Trophoblast cell (in vitro differentiated cells and primary cell): ENCODE results near the gene RAB29.

ENCODE experiments used
- DNase-seq, 2 donors: peaks; one replicate each; pipeline ENCODE4 v3.0.0-alpha.2; 2016
- H2AFZ ChIP-seq: 2 replicates; pipeline ENCODE4 v1.6.1; 2013; ENCODE audit warnings: low read length, moderate library complexity, mild to moderate bottlenecking; ENCODE audit not compliant: insufficient read depth, poor library complexity
- H2AK5ac ChIP-seq: 2 replicates; pipeline ENCODE4 v1.6.1; 2013; ENCODE audit warnings: mild to moderate bottlenecking, low read length
- H2BK120ac ChIP-seq: 2 replicates; pipeline ENCODE4 v1.6.1; 2013; ENCODE audit warnings: low read length, mild to moderate bottlenecking, moderate library complexity; ENCODE audit not compliant: insufficient read depth, poor library complexity
- H2BK12ac ChIP-seq: 2 replicates; pipeline ENCODE4 v1.6.1; 2013; ENCODE audit warnings: mild to moderate bottlenecking, low read length, moderate library complexity
- H2BK5ac ChIP-seq: 2 replicates; pipeline ENCODE4 v1.6.1; 2013; ENCODE audit warnings: low read length, low read depth, moderate library complexity, mild to moderate bottlenecking; ENCODE audit not compliant: poor library complexity
- H3K14ac ChIP-seq: 2 replicates; pipeline ENCODE4 v1.6.1; 2013; ENCODE audit warnings: mild to moderate bottlenecking, low read length
- H3K18ac ChIP-seq: 2 replicates; pipeline ENCODE4 v1.6.1; 2013; ENCODE audit warnings: mild to moderate bottlenecking, low read length
- H3K23ac ChIP-seq: 2 replicates; pipeline ENCODE4 v1.6.1; 2013; ENCODE audit warnings: low read length
- H3K27ac ChIP-seq: 2 replicates; pipeline ENCODE4 v1.5.1; 2013; ENCODE audit warnings: low read depth, mild to moderate bottlenecking, inconsistent platforms, low read length, moderate library complexity
- H3K27me3 ChIP-seq: 2 replicates; pipeline ENCODE4 v1.6.1; 2013; ENCODE audit warnings: inconsistent platforms, mild to moderate bottlenecking, low read length, moderate library complexity; ENCODE audit not compliant: insufficient read depth
- H3K36me3 ChIP-seq, 2 experiments: 1 replicate in 1 of 2; 2 replicates in 1 of 2; pipeline ENCODE4 v1.6.1; 2013; ENCODE audit warnings: low read length in 2 of 2, mild to moderate bottlenecking in 2 of 2, moderate library complexity in 1 of 2; ENCODE audit not compliant: insufficient read depth in 2 of 2, control insufficient read depth in 1 of 2
- H3K4ac ChIP-seq: 2 replicates; pipeline ENCODE4 v1.6.1; 2013; ENCODE audit warnings: low read depth, mild to moderate bottlenecking, low read length, moderate library complexity
- H3K4me1 ChIP-seq, 2 experiments: 1 replicate in 1 of 2; 2 replicates in 1 of 2; pipeline ENCODE4 v1.6.1; 2013; ENCODE audit warnings: low read length in 2 of 2, mild to moderate bottlenecking in 2 of 2, moderate library complexity in 1 of 2; ENCODE audit not compliant: insufficient read depth in 2 of 2, control insufficient read depth in 1 of 2
- H3K4me2 ChIP-seq: 2 replicates; pipeline ENCODE4 v1.6.1; 2013; ENCODE audit warnings: inconsistent platforms, mild to moderate bottlenecking, low read length, moderate library complexity
- H3K4me3 ChIP-seq: 2 replicates; pipeline ENCODE4 v1.5.1; 2013; ENCODE audit warnings: mild to moderate bottlenecking, low read depth, low read length, inconsistent platforms
- H3K79me1 ChIP-seq: one replicate; pipeline ENCODE4 v1.6.1; 2013; ENCODE audit warnings: low read length
- H3K79me2 ChIP-seq: 2 replicates; pipeline ENCODE4 v1.6.1; 2013; ENCODE audit warnings: low read length, mild to moderate bottlenecking; ENCODE audit not compliant: control insufficient read depth, insufficient read depth, poor library complexity
- H3K9ac ChIP-seq: 2 replicates; pipeline ENCODE4 v1.6.1; 2013; ENCODE audit warnings: mild to moderate bottlenecking, low read length
- H3K9me3 ChIP-seq: 2 replicates; pipeline ENCODE4 v1.6.1; 2013; ENCODE audit warnings: low read depth, mild to moderate bottlenecking, control low read depth, inconsistent platforms, low read length; ENCODE audit not compliant: insufficient read depth
- H4K12ac ChIP-seq: 2 replicates; pipeline ENCODE4 v1.6.1; 2013; ENCODE audit warnings: low read depth, mild to moderate bottlenecking, low read length, moderate library complexity
- H4K8ac ChIP-seq: 2 replicates; pipeline ENCODE4 v1.6.1; 2013; ENCODE audit warnings: low read depth, mild to moderate bottlenecking, low read length, moderate library complexity
- H4K91ac ChIP-seq: one replicate; pipeline ENCODE4 v1.6.1; 2013; ENCODE audit warnings: low read depth, mild to moderate bottlenecking, low read length, moderate library complexity
- WGBS: extraction: QIAGEN DNeasy Blood & Tissue Kit; methylation state at CpG from one replicate; pipeline ENCODE4 v1.1.7; 2013; ENCODE audit warnings: missing lambda C conversion rate; ENCODE audit not compliant: insufficient read length, insufficient coverage; ENCODE audit errors: extremely low coverage; 5-methylcytosine and 5-hydroxymethylcytosine counted together

RAB29 gene

DNA sequence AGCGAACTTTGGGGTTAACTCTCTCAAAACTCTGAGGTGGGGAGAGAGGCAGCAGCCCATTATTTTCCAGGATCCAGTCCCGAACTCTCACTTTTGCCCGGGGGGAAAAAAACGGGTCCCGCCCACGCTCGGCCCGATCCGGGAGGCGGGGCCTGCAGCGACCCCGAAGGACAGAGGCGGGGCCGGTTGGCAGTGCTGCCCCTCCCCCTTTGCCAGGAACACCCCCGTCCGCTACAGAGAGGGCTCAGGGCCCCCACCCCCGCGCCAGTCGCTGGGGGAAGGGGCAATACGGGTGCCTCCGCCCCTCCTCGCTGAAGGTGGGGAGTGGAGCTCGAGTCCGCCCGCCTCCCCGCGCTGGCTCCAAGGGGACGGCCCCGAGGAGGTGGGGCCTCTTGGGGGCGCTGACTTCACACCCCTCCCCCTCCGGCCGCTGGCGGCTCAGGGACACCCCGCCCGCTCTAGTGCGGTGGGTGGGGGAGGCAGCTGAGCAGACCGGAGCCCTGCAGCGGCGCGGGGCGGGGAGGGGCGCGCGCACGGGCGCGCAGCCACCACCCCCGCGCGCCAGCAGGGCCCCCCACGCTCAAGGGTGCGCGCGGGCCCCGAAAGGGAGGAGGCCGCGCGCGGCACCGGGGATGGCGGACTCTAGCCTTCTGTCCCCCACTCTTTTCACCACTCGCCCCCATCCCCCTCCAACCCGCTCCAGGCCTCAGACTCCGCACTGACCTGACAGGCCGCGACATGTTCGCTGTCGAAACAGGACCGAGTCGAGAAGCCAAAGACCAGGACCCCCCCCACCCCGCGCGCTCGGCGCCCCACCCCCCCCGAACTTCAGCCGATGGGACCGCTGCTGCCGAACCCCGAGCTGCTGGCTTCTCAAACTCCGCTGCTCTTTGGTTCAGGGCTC, 25.8 kb downstream of the RAB29 start:
- WGBS: no CpG with 5 or more reads among the region's 81 CpGs
- Histone ChIP-seq H2BK12ac (no peak overlapping the region), H4K91ac (peak overlapping the region; percentile 100), H4K12ac (peak overlapping the region; percentile 92), H3K79me1 (peaks cover 12% of the 10 kb centered on the region), H3K9ac (peak overlapping the region; percentile 90), H3K23ac (no peak overlapping the region), H3K4me2 (peak overlapping the region; percentile 71), H3K4me1 (peaks cover 0 to 5% of the 10 kb centered on the region in 2 experiments), H3K36me3 (peaks cover 0 to 2% of the 10 kb centered on the region in 2 experiments), H2BK120ac (peak overlapping the region; percentile 93), H3K27me3 (no peaks in the 10 kb centered on the region), H3K18ac (peak overlapping the region; percentile 96), H4K8ac (peak overlapping the region; percentile 99), H2AFZ (peak overlapping the region; percentile 93), H2AK5ac (peak overlapping the region; percentile 98), H3K4ac (peak overlapping the region; percentile 99), H3K27ac (peak overlapping the region; percentile 98), H2BK5ac (peak overlapping the region; percentile 98), H3K14ac (peak overlapping the region; percentile 98), H3K9me3 (no peaks in the 10 kb centered on the region), H3K79me2 (peaks cover 16% of the 10 kb centered on the region), H3K4me3 (peak overlapping the region; percentile 92)
- peak; percentile 90 to 95 for DNase-seq

DNA sequence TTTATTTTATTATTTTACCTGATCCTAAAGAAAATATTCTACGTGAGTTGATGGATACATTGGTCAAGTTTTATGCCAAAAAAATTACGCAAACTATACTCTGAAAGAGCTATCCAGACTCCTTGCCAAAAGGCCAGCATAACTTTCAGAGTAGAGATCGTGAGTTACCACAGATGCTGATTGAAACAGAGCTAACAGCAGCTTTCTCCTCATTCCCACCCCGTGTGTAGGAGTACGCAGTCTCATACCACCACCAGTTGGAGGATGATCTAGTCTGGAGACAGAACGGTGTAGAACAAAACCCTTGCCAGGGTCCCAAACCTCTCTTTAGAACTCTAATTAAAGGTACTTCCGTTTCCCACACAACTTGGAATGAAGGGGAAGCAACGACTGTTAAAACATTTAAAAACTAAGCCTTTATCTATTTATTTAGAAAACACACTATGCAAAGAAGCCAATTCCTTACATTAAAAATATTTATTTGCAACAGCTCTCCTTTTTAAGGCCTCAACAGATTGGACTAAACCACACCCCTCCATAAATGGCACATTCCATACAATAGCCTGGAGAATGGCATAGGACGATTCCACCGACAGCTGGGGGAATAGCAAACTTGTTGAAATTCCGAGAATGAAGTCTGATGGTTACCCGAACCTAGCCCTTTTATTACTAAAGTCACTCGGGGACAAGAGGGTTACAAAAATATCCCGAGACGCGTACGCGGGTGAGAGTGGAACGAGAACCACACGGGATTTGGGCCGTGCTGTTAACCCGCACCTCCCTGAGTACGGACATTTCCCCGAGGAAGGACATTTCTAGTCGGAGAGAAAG, 26.7 kb downstream of the RAB29 start:
- peak overlapping the region; percentile 87 for H3K4ac ChIP-seq
- WGBS: no CpG with 5 or more reads among the region's 25 CpGs
- peaks cover 0 to 5% of the 10 kb centered on the region in 2 experiments for H3K4me1 ChIP-seq
- peak overlapping the region; percentile 71 for H3K4me2 ChIP-seq
- peak overlapping the region; percentile 92 for H3K4me3 ChIP-seq
- no peaks in the 10 kb centered on the region for H3K27me3 ChIP-seq
- H3K23ac ChIP-seq: no peak overlapping the region
- H3K79me1 ChIP-seq: peaks cover 12% of the 10 kb centered on the region
- H3K79me2 ChIP-seq: peaks cover 16% of the 10 kb centered on the region
- peak overlapping the region; percentile 43 for H2BK120ac ChIP-seq
- no peak overlapping the region for H3K18ac ChIP-seq
- no peaks in the 10 kb centered on the region for H3K9me3 ChIP-seq
- peaks cover 0 to 2% of the 10 kb centered on the region in 2 experiments for H3K36me3 ChIP-seq
- H2BK5ac ChIP-seq: peak overlapping the region; percentile 83
- peak overlapping the region; percentile 90 for H3K9ac ChIP-seq
- peak overlapping the region; percentile 80 for H3K14ac ChIP-seq
- H4K91ac ChIP-seq: peak overlapping the region; percentile 32
- peak; percentile 52 to 56 for DNase-seq
- H2AK5ac ChIP-seq: no peak overlapping the region
- peak overlapping the region; percentile 71 for H4K8ac ChIP-seq
- H2AFZ ChIP-seq: peak overlapping the region; percentile 44
- H3K27ac ChIP-seq: peak overlapping the region; percentile 80
- peak overlapping the region; percentile 66 for H4K12ac ChIP-seq
- H2BK12ac ChIP-seq: no peak overlapping the region

DNA sequence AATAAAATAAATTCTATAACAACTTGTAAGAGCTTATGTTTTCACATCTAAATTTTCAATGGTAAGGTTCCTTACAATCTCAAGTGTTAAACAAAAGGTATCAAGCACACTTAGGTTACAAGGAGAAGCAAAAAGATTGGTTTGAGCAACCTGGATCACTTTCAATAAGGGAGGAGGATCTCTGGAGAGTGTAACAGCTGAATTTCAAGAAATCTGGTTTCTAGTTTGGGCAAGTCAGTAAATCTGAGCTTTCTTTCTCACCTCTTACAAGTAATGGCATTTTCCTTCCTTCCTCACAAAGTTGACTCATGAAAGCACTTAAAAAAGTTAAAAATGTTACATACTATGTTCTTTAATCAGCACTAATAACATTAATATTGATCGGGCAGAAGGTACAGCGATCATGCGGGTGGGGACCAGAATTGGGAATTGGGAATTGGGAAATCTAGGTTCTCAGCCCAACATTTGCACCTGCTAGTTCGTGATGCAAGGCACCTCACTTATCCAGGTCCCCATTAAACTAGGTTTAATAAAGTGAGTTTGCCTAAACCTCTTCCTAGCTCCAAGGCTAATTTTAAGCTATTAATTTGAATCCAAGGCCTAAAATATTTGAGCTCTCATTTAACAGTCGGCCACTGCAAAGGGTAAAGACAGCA, 28.4 kb downstream of the RAB29 start:
- Histone ChIP-seq H3K18ac (no peak overlapping the region), H2BK120ac (no peak overlapping the region), H3K4me3 (no peak overlapping the region), H3K9ac (no peak overlapping the region), H3K79me2 (peaks cover 18% of the 10 kb centered on the region), H3K9me3 (no peaks in the 10 kb centered on the region), H2AK5ac (no peak overlapping the region), H3K79me1 (peaks cover 12% of the 10 kb centered on the region), H4K12ac (no peak overlapping the region), H2BK5ac (no peak overlapping the region), H3K23ac (no peak overlapping the region), H4K91ac (no peak overlapping the region), H3K4me2 (peak overlapping the region; percentile 38), H3K14ac (no peak overlapping the region), H3K4me1 (peaks cover 0 to 5% of the 10 kb centered on the region in 2 experiments), H2BK12ac (no peak overlapping the region), H3K27ac (no peak overlapping the region), H3K27me3 (no peaks in the 10 kb centered on the region), H2AFZ (no peak overlapping the region), H4K8ac (no peak overlapping the region), H3K4ac (peak overlapping the region; percentile 99), H3K36me3 (peaks cover 0 to 3% of the 10 kb centered on the region in 2 experiments)
- no CpG with 5 or more reads among the region's 5 CpGs for WGBS
- DNase-seq: no peak

DNA sequence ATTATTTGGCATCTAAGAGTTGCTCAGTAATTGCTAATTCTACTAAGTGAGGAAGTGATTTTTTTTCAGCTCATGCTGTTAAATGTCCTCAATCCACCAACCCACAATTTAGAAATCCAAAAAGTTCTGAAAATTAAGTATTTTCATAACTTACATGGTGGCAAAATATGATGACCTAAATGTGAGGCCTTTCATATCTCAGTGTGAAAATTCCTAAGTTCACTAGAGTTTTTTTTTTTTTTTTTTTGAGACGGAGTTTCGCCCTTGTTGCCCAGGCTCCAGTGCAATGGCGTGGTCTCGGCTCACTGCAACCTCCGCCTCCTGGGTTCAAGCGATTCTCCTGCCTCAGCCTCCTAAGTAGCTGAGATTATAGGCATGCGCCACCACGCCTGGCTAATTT, 30.9 kb downstream of the RAB29 start:
- Histone ChIP-seq H3K79me2 (peaks cover 20% of the 10 kb centered on the region), H3K23ac (no peak overlapping the region), H3K4me1 (peaks cover 0 to 5% of the 10 kb centered on the region in 2 experiments), H3K9ac (no peak overlapping the region), H2BK5ac (no peak overlapping the region), H3K4ac (no peak overlapping the region), H4K91ac (no peak overlapping the region), H2BK120ac (no peak overlapping the region), H3K36me3 (peaks cover 6 to 11% of the 10 kb centered on the region in 2 experiments), H2BK12ac (no peak overlapping the region), H3K27ac (no peak overlapping the region), H3K79me1 (peaks cover 2% of the 10 kb centered on the region), H4K8ac (no peak overlapping the region), H4K12ac (no peak overlapping the region), H3K4me3 (no peak overlapping the region), H2AFZ (no peak overlapping the region), H3K4me2 (no peak overlapping the region), H3K27me3 (no peaks in the 10 kb centered on the region), H3K9me3 (no peaks in the 10 kb centered on the region), H3K14ac (no peak overlapping the region), H2AK5ac (no peak overlapping the region), H3K18ac (no peak overlapping the region)
- WGBS: no CpG with 5 or more reads among the region's 8 CpGs
- DNase-seq: no peak
